ENCODE results near the gene ROR2.

ROR2 gene

DNA sequence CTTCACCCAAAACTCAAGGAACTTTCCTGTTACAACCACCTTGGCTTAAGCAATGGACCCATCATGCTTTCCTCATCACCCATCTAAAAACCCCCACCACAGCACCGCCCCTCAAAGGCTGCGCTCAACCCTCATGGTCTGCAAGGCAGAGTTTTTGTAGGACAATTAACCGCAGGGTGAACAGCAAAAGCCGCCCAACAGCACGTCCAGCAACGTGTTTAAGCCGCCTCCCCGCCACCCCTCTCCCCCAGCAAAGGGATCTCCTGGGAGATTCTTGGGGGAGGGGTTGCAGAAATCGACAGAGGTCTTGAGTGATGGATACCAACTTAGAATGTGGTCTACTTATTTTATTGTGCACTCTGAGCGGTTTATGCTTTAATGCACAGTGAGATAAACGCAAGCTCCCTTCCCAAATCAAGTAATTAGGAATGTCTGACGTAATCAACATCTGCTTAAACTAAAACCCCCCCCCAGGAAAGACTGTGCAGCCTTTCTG lies 1.9 kb downstream of the ROR2 start:
- no peak for DNase-seq

DNA sequence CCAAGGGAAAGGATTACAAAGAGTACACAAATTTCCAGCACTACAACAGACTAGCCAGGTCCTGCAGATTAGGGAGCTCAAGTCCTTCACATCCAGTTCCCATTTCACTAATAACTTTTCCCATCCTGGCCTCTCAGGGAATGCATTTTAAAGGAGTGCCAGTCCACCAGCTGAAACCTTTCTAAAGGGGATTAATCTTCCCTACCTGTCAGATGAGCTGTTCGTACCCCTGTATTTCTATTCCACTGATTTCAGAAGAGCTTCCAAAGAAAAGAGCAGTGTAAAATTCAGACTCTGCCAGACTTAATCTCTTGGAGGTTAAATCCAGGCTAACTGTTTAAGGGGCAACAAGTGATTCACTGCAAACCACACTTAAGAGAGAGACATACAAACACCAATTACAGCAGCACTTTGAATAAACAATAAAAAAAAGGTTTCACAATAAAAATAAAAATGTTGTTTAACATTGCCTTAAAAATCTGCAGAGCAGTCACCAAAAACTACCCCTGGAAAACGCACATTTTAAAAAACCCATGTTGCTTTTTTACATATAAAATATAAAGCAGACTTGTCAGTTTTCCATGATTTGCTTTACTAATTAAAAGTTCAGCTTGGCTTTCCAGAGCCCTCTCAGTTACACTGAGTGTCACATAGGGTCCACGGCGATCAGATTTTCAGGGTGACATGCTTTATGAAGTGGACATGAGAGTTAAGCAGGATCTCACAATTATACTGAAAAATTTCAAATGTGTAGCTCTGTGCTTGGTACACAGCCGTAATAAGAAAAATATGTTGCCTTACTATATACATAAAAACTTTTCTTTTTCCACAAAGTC lies 3.2 kb downstream of the ROR2 start:
- no peak for DNase-seq

DNA sequence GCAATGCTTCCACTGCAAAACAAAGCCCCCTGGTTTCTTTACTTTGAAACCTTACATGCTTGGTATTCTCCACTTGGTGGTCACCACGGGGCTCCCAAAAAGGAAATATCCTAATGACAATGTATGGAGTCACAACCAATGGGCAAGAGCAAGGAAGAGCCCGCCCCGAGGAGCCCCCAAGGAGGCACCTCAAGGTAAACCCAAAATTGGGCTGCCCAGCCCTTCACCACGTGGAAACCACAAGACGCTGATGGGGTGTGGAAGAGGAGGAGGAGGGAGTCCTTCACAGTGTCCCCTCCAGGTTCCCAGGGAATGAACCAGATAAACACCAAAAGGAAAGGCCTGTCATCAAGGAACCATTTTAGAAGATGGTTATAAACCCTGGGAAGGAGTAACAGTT lies 3.8 kb downstream of the ROR2 start:
- no peak for DNase-seq

DNA sequence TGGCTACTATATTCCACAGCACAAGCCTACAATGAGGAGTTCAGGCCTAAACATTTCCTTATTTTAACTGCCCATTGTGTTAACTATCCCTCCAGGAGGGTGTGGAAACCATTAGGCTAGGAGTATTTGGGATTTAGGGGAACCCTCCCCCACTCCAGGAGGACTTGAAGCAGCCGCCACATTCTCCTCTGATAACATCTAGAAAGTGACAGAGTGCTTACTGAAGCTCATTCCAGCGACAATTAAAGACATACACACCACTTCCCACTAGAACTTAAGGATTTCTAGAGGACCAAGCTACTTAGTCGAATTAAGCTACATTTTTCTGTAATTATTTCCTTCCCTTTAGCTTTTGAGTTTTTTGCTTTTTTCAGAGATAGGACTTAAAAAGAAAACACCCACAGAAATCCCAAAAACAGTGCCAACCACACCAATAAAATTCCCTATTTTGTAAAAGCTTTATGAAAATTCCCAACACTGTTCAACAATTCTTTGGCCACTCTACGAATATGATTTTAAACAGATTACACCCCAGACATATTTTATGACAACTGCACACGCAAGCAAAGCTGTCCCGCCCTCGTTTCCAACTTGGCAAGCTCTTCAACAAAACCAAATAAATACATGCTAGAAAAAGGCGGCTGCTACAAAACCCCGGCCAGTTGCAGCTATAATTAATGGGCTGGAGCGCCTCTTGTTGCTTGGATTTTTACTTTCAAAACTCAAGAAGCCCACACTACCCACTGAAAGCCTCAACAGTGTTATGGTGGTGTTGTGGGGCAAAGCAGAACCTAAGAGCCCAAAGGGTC lies 4.5 kb downstream of the ROR2 start:
- DNase-seq: peak; percentile 79

DNA sequence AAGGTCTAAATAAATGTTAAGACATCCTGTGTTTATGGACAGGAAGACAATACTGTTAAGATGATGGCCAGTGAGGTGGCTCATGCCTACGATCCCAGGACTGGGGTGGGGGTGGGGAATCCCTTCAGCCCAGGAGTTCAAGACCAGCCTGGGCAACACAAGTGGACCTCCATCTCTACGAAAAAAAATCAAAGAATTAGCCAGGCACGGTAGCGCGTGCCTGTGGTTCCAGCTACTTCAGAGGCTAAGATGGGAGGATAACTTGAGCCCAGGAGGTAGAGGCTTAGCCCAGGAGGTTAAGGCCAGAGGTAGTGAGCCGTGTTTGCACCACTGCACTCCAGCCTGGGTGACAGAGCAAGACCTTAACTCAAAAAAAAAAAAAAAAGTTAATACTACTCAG lies 5.3 kb downstream of the ROR2 start:
- no peak for DNase-seq

DNA sequence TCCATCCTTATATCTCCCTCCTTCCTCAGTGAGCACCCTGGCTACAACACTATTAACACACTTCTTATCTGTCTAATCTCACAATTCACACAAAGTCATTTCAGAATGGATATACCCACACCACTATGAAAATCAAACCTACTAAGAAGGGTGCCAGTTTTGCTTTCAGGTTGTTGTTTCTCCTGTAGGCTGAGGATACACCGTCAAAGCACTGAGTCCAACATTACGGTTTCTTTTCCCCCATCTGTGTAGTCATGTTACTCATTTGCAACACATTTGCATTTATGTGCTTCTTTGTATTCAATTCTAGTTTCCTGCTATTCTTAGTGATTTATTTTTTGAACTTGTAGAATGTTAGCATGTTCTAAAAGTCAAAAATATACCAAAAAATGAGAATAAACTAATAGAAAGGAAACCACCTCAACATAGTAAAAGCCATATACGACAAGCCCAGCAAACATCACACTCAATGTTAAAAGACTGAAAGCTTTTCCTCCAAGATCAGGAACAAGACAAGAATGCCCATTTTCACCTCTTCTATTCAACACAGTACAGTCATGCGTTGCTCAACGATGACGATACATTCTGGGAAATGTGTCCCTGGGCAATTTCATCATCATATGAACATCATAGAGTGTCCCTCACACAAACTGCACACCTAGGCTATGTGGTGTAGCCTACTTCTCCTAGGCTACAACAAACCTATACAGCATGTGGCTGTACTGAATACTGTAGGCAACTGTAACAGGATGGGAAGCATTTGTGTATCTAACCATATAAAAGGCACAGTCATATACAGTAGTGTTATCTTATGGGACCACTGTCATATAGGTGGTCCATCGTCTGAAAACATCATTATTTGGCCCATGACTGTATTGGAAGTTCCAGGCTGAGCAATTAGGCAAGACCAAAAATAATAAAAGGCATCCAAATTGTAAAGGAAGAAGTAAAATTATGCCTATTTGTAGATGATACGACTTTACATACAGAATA lies 6.3 kb downstream of the ROR2 start:
- DNase-seq: no peak

DNA sequence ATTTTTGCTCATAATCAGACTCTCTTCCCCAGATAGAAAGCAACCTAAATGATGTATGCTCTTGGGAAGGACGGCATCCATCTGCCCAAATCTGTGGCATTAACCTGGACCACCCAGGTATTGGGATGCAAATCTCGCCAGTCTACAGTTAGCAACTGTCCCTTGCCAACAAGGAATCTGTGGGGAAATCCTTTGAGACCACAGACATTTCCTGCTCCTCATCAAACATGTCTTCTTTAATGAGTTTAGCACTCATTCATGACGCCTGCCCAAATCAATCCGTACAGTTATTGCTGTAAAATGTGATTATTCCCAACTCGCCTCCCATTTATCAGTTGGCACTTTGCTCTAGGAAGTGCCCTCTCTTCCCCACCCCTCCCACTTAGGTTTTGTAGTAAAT lies 7.8 kb downstream of the ROR2 start:
- DNase-seq: no peak

DNA sequence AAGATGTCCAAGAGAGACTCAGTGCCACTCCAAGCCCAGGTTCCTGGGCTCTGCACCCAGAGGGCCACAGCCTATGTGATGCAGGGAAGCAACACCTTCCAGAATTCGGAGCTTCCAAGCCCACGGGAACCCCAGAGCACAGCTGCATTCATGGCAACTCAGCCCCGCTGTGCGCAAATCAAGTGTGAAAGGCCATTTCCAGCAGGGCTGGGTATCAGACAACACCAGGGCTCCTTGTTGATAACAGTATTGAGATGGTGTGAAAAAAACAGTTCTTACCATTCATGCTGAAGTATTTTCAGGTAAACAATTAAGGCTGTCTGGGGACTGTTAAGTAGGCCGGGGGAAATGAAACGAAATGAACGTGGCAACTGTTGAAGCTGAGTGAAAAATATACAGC lies 10.1 kb downstream of the ROR2 start:
- DNase-seq: no peak

DNA sequence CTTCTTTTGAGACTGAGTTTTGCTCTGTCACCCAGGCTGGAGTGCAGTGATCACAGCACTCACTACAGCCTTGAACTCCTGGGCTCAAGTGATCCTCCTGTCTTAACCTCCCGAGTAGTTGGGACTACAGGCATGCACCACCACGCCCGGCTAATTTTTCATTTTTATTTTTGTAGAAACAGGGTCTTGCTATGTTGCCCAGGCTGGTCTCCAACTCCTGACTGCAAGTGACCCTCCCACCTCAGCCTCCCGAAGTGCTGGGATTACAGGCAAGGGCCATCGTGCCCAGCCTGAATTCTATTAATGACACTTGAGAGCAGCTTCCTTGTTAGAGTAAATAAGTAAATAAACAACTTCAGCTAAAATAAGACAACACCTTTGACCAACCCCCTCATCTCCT lies 12.3 kb downstream of the ROR2 start:
- no peak for DNase-seq

DNA sequence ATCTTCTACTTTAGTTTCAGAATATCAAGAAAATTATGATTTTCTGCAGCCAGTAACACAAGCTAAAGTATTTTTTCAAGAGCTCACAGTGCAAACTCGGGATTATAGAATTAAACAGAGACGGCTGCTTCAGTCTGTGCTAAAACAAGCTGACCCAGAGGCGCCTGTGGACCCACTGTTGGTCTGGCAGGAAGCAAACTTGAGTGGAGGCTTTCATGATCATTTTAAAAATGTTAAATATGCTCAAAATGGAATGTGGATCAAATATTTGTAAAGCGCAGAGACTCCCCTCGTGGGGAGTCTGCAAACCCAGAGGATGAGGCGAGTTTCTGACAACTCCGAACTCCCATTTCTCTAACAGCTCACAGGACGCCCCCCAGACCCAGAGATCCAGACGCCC lies 13.0 kb downstream of the ROR2 start:
- no peak for DNase-seq

DNA sequence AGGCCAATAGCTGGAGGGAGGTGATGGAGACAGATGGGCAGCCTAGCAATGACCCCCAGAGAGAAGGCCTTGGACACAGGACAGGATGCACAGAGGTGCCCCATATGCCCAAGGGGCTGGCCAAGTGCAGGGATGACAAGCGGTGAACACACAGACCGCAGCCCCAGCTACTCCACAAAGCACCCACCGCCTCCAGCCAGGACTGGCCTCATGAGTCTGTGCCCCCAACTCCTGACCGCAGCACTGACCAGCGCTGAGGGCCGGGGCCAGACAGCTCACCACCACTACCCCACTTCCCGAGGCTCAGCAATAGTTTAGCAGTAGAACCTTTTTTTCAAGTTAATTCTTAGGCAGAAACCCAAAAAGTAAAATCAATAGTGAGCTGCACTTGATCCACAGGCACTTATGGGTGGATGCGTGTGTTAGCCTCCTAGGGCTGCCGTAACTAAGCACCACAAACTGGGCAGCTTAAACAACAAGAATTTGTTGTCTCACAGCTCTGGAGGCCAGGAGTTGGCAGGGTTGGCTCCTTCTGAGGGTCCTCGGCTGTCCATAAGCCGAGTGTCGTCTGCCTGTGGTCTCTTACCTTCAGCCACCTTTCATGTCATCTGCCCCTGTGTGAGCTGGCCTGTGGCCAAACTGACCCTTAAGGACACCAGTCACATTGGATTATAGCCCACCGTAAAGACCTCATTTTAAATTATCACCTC lies 14.1 kb downstream of the ROR2 start:
- no peak for DNase-seq

DNA sequence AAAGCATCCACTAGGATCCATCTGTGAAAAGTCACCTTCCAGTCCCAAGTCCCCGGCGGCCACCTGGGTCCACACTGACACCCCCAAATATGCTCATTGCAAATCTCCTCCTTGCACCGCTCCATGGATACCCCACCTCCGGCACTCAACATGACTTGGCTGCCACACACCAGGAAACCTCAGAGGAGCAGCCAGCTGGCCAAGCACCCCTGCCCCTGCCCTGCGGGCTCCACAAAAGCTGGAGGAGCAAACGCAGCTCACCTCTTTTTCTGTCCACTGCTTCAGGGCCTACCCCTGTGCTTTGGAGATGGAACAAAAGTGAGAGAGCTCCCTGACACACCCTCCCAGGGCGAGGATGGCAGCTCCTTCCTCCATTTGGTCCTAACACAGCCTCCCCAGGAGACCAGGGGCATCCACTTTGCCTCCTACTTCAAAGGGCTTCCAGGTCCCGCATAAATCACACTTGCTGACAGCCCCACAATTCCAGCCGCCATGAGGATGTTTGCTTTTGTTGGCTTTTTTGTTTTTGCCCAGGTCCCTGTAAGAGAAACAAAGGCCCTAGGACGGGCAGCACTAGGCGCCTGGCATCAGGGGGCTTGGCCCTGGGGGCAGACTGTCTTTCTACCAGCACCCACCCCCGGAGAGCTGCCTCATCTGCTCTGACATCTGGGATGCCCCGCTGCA lies 14.8 kb downstream of the ROR2 start:
- no peak for DNase-seq

DNA sequence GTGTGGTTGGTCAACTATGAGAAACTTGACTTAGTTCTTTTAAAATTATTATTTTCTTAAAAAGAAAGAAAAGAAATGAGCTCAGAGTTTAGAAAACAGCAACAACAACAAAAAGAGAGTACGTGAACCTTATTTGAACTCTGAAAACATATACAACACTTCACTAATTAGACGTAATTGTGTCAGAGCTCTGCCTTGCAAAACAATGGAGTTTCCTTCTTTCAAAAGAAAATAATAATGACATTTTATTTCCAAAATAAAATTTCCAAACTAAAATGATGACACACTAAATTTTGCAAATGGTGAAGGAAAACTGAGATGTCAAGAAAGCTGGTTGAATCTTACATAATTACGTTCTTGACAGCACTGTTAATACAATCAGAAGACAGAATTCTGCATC lies 15.4 kb downstream of the ROR2 start:
- DNase-seq: no peak

DNA sequence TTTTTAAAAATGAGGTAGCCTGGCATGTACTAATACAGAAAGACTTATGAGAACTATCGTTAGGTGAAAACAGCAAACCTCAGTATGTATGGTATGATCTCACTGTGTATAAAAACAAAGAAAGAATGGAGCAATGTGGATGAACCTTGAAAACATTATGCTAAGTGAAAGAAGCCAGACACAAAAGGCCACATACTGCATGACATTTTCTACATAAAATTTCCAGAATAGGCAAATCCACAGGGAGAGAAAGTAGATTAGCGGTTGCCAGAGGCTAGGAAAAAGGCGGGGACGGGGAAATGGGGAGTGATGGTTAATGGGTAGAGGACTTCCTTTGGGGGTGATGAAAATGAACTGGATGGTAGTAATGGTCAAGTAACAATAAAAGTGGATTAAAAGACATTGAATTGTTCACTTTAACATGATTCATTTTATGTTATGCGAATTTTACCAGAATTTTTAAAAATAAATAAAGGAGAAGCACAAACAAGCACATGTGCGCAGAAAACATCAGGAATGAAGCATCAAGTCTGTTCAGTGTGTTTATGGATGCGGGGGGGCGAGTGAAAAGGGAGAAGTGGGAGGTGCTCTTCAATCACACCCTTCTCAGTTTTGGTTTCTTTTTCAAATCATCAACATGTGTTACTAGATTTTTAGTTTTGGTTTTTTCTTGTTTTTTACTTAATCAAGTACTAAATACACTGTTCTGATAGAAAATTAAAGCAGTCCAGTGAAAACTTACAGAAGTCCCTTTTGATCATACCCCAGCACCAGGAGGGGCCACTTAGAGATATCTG lies 16.3 kb downstream of the ROR2 start:
- DNase-seq: no peak

DNA sequence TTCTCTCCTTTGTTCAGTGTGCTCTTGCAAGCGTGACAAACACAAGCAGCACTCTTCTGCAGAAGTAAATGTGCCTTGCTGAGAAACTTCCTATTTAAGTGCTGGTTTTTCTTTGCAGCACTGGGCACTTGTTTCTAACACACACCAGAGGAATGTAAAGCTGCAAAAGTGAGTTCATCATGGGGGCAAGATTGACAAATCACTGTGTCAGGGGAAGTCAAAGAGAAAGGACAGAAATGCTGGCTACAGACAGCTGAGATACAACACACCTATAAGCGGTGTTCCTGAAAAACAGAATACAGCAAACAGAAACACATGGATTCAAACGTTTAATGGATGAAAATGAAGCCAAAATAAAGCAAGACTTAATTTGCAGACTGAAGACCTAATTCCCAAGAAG lies 19.6 kb downstream of the ROR2 start:
- no peak for DNase-seq

DNA sequence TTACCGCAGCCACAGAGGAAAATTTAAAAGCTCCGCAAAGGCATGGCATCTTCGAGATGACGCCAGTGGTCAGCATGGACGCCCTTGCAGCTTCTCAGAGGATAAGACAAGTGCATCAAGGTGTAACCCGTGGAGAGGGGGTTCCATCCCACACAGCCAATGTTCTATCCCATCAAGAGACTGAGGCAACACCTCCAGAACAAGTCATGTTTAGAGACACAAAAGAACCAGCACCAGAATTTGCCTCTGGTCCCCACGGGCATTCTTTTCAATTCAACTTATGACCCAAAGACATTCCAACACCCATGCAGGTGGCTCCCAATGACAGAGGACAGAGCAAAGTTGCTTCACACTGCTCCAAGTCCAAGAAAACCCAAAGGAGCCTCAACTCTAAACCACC lies 20.7 kb downstream of the ROR2 start:
- no peak for DNase-seq

DNA sequence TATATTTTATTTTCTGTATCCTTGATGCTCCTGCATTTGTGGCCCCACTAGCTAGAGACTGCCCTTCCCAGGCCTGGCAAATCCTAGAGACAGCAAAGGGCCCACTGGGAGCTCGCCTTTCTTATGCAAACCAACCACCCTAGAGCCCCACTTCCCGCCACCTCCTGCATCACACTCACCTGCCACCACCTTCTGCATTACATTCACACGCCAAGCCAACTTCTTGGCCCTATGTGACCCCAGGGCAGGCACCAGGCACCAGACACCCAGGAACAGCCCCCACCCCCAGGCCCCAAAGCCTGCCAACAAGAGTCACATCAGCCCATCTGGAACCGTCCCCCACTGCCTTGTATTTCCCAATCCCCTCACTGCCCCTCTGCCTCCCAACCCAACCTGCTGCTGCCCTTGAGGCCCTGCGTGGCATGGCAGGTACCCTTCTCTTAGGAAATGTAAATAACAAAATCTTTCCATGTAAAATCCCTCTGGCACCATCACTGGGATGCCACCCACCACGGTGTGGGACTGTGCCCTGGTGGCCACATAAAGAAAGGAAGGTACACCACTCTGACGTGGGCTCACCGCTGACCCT lies 22.0 kb downstream of the ROR2 start:
- DNase-seq: no peak

DNA sequence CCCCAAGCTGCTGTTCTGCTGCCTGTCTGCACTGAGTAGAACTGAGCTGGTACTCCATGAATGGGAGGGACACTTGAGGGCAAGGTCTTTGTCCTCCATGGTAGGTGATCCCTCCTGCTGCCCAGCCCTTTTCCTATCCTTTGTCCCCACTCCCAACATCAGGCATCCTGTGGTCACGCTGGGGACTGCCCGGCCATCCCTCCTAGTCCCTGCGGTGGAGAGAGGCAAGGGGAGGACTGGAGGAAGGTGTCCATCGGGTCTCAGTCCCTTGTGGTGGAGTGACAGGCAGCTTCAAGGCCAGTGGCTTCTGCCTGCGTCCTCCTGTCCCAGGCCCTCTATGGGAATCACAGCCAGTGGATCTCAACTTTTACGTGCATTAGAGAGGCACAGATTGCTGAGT lies 25.9 kb downstream of the ROR2 start:
- DNase-seq: no peak

DNA sequence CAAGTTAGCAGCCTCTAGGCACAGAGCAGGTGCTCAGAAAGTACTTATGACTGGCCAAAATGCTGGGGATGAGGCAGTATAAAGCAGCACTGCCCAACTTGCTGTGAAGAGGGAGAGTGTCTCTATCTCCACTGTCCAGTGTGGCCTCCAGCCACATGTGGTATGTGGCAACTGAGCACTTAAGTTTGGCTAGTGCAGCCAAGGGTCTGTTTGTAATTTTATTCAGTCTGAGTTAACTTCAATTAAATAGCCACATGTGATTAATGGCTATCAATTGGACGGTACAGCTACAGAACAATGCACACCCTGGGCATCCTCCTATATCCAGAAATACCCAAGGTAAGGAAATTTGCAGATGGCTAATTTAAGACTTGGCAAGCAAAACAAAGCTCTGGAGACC lies 26.9 kb downstream of the ROR2 start:
- no peak for DNase-seq

DNA sequence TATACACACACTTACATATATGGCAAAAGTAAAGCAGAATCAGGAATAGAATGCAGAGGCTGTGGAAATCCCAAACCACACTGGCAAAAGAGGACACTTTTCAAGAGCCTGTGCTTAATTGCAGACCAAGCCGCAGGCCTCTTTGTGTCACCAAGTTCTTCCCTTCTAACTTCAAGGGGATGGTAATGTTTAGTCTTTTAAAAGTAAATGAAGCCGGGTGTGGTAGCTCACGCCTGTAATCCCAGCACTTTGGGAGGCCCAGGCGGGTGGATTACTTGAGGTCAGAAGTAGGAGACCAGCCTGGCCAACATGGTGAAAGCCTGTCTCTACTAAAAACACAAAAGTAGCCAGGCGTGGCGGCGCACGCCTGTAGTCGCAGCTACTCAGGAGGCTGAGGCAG lies 28.7 kb downstream of the ROR2 start:
- DNase-seq: no peak

Measured in left hindlimb (tissue), 1 donor.